ENCODE measurements around the gene SPDYE3.

Gene SPDYE3

GRCh38 chr7:100370746-100371145, 63.2 kb downstream of the SPDYE3 start:
- no peak overlapping the region for H3K4me3 ChIP-seq (ENCODE audit: low read depth, low read length)
- TF ChIP-seq, protein P1, sequence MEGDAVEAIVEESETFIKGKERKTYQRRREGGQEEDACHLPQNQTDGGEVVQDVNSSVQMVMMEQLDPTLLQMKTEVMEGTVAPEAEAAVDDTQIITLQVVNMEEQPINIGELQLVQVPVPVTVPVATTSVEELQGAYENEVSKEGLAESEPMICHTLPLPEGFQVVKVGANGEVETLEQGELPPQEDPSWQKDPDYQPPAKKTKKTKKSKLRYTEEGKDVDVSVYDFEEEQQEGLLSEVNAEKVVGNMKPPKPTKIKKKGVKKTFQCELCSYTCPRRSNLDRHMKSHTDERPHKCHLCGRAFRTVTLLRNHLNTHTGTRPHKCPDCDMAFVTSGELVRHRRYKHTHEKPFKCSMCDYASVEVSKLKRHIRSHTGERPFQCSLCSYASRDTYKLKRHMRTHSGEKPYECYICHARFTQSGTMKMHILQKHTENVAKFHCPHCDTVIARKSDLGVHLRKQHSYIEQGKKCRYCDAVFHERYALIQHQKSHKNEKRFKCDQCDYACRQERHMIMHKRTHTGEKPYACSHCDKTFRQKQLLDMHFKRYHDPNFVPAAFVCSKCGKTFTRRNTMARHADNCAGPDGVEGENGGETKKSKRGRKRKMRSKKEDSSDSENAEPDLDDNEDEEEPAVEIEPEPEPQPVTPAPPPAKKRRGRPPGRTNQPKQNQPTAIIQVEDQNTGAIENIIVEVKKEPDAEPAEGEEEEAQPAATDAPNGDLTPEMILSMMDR (IDR thresholded peaks at IDR 0.05; ENCODE audit: control insufficient read depth, extremely low read depth, insufficient read depth), result no peak

GRCh38 chr7:100371561-100372171, 64.2 kb downstream of the SPDYE3 start:
- no peak for DNase-seq (ENCODE audit: low read depth)
- TF ChIP-seq, protein P1 (IDR thresholded peaks at IDR 0.05; ENCODE audit: control insufficient read depth, extremely low read depth, insufficient read depth), result no peak
- no peak overlapping the region for H3K4me3 ChIP-seq (ENCODE audit: low read depth, low read length)

More at GRCh38 chr7:100370746-100371145, 63.2 kb downstream of the SPDYE3 start:
- no peak for DNase-seq (ENCODE audit: low read depth)

All from LNCaP clone FGC (cell line).